Colonic mucosa (tissue), 4 donors: ENCODE results near the gene ITIH2. TPM values are rescaled to one million over a fixed set of nuclear protein-coding genes. Genes with fewer than 3 reads are reported as not detected.

ENCODE experiments used
- DNase-seq: peaks from one replicate; pipeline ENCODE4 v3.0.0-alpha.2; 2020
- H3K27ac ChIP-seq: fragments of 200-600 bp; one replicate; pipeline ENCODE4 v1.8.0; 2021
- H3K27me3 ChIP-seq: fragments of 200-600 bp; one replicate; pipeline ENCODE4 v1.8.0; 2021
- H3K36me3 ChIP-seq: fragments of 200-600 bp; one replicate; pipeline ENCODE4 v1.8.0; 2021
- H3K4me1 ChIP-seq: fragments of 200-600 bp; one replicate; pipeline ENCODE4 v1.8.0; 2021; ENCODE audit warnings: mild to moderate bottlenecking
- H3K4me3 ChIP-seq: fragments of 200-600 bp; one replicate; pipeline ENCODE4 v1.8.0; 2021
- H3K9ac ChIP-seq, 2 donors: one replicate each; pipeline ENCODE4 v1.7.0; 2013; ENCODE audit warnings: control low read depth in 2 of 2, low read depth in 2 of 2, low read length in 2 of 2
- H3K9me3 ChIP-seq: fragments of 200-600 bp; one replicate; pipeline ENCODE4 v1.8.0; 2021
- intact Hi-C: fragments of 100-400 bp; cut with DNase I; formaldehyde crosslinking; loops from one replicate; pipeline ENCODE4 v1.14.1; 2022
- total RNA-seq, 2 donors: library from RNA; stranded (reverse); fragmentation: NEBNext Ultra II Directional in 1 of 2; extraction: Animal tissue kit (Norgen Biotek cat#: 25700) in 1 of 2; gene quantifications; one replicate each; pipeline ENCODE4 v1.2.1, GENCODE V29; 2021
- TF ChIP-seq, protein P1 (sequence below): fragments of 200-600 bp; IDR thresholded peaks from one replicate; pipeline ENCODE4 v1.8.0; 2022; ENCODE audit warnings: antibody characterized with exemption, mild to moderate bottlenecking
- donor health status: healthy.
- donor health status: DM: no; HTN: no; CAD: no.
- donor health status: DM: no; HTN: no; CAD: no.

Gene ITIH2
- total RNA-seq, 2 donors from 2014 or later: 1.6 TPM; not detected in 1

DNA sequence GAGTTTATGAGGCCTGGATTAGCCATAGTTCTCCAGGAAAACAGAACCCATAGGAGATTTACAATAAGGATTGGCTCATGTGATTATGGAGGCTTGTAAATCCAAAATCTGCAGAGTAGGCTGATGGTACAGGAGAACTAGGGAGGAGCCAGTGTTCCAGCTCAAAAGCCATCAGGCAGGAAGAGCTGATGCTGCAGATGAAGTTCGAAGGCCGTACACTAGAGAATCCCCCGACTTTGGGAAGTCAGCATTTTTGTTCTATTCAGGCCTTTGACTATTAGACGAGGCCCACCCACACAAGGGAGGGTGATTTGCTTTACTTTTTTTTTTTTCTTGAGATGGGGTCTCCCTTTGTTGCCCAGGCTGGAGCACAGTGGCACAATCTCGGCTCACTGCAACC is 47.1 kb downstream of the ITIH2 start:
- intact Hi-C loops: loop anchor here (10.0 kb wide), 1 partner anchor 1555 kb away; no protein-coding TSS in a partner anchor
- no peaks in the 10 kb centered on the region for H3K36me3 ChIP-seq

DNA sequence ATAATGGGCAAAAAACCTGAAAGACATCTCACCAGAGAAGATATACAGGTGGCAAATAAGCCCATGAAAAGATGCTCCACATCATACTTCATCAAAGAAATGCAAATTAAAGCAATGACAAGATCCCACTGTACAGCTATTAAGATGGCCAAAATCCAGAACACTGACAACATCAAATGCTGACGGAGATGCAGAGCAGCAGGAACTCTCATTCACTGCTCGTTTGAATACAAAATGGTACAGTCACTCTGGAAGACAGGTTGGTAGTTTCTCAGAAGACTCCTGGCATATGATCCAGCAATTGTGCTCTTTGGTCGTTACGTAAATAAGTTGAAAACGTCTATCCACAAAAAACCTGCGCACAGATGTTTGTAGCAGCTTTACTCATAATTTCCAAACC is 49.1 kb downstream of the ITIH2 start:
- Histone ChIP-seq H3K9ac (no peak overlapping the region), H3K4me1 (no peaks in the 10 kb centered on the region), H3K4me3 (no peak overlapping the region), H3K27me3 (no peaks in the 10 kb centered on the region), H3K9me3 (no peaks in the 10 kb centered on the region), H3K36me3 (no peaks in the 10 kb centered on the region), H3K27ac (no peak overlapping the region)
- TF ChIP-seq, protein P1, sequence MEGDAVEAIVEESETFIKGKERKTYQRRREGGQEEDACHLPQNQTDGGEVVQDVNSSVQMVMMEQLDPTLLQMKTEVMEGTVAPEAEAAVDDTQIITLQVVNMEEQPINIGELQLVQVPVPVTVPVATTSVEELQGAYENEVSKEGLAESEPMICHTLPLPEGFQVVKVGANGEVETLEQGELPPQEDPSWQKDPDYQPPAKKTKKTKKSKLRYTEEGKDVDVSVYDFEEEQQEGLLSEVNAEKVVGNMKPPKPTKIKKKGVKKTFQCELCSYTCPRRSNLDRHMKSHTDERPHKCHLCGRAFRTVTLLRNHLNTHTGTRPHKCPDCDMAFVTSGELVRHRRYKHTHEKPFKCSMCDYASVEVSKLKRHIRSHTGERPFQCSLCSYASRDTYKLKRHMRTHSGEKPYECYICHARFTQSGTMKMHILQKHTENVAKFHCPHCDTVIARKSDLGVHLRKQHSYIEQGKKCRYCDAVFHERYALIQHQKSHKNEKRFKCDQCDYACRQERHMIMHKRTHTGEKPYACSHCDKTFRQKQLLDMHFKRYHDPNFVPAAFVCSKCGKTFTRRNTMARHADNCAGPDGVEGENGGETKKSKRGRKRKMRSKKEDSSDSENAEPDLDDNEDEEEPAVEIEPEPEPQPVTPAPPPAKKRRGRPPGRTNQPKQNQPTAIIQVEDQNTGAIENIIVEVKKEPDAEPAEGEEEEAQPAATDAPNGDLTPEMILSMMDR: no peak
- intact Hi-C loops: loop anchor here (10.0 kb wide), 1 partner anchor 1553 kb away; no protein-coding TSS in a partner anchor
- DNase-seq: no peak

More for the DNA sequence above, 47.1 kb downstream of the ITIH2 start:
- Histone ChIP-seq H3K27me3 (no peaks in the 10 kb centered on the region), H3K9me3 (no peaks in the 10 kb centered on the region), H3K4me1 (no peaks in the 10 kb centered on the region), H3K27ac (no peak overlapping the region), H3K4me3 (no peak overlapping the region), H3K9ac (no peak overlapping the region)
- TF ChIP-seq, protein P1: no peak
- DNase-seq: no peak

DNA sequence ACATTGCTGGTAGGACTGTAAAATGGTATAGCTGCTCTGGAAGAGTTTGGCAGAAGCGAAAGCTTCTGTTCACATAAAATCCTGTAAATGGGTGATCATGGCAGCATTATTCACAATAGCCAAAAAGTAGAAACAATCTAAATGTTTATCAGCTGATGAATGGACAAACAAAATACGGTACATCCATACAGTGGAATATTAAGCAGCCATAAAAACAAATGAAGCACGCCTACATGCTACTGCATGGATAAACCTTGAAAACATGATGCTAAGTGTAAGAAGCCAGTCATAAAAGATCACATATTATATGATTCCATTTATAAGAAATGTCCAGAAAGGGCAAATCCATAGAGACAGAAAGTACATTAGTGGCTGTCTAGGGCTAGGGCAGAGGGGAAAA is 52.0 kb downstream of the ITIH2 start:
- TF ChIP-seq, protein P1: no peak
- H3K9ac ChIP-seq: no peak overlapping the region
- no peaks in the 10 kb centered on the region for H3K4me1 ChIP-seq
- no peak overlapping the region for H3K4me3 ChIP-seq
- H3K27ac ChIP-seq: no peak overlapping the region
- H3K36me3 ChIP-seq: no peaks in the 10 kb centered on the region
- no peaks in the 10 kb centered on the region for H3K27me3 ChIP-seq
- intact Hi-C loops: loop anchor here (10.0 kb wide), 1 partner anchor 1550 kb away; no protein-coding TSS in a partner anchor
- H3K9me3 ChIP-seq: no peaks in the 10 kb centered on the region
- no peak for DNase-seq

DNA sequence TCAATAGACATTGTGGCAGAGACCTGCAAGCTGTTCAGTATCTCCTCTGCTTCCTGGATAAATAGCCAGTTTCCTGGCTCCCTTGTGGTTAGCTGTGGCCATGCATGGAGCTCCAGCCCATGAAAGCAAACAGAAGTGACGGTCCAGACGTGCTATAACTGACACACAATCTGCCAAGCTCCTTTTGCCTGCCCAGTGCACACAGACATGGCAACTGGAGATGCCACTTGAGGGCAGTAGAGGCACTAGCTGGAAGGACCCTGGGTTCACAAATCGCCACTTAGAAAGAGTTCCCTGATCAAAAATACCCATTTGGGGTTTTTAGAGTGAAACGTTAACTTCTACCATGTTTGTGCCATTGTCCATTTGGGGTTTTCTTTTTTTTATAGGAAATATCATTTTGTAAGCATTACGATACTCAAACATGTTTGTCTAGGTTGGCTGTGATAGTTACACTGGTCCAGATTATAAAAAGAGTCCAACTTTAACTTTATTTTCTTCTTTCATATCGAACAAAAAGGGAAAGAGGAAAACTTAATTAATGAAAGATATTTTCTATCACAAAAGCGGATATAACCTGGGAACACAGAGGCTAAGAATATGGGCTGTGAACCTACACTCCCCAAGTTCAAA is 53.4 kb downstream of the ITIH2 start:
- intact Hi-C loops: loop anchor here (10.0 kb wide), 1 partner anchor 1548 kb away; no protein-coding TSS in a partner anchor

DNA sequence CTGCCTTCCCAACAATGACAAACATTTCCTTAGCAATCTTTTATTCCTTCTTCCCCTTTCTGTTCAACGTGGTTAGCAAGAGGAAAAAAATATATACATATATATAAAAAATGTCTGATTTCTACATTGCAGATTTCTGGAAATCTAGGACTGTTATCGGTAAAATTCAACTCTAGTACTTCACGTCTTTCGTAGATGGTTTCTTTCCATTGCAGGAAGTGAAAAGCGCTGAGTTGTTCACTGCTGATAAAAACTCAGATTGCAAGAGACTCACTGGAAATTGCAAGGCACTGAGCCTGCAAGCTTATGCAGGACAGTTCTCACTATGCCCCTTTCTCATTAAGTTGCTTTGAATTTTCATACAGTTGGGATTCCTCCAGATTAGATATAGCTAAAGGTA is 60.8 kb downstream of the ITIH2 start:
- TF ChIP-seq, protein P1: no peak
- Histone ChIP-seq H3K27me3 (no peaks in the 10 kb centered on the region), H3K4me3 (no peak overlapping the region), H3K9ac (no peak overlapping the region), H3K36me3 (peaks cover 36% of the 10 kb centered on the region), H3K27ac (no peak overlapping the region), H3K4me1 (no peaks in the 10 kb centered on the region), H3K9me3 (no peaks in the 10 kb centered on the region)
- no peak for DNase-seq
- intact Hi-C loops: loop anchor here (10.0 kb wide), 1 partner anchor 51 kb away; the partner anchor contains the start of gene TAF3

More for the DNA sequence above, 53.4 kb downstream of the ITIH2 start:
- H3K27ac ChIP-seq: no peak overlapping the region
- TF ChIP-seq, protein P1: peak; percentile 36
- H3K36me3 ChIP-seq: no peaks in the 10 kb centered on the region
- DNase-seq: peak; percentile 37
- H3K4me1 ChIP-seq: no peaks in the 10 kb centered on the region
- no peak overlapping the region for H3K9ac ChIP-seq
- H3K9me3 ChIP-seq: no peaks in the 10 kb centered on the region
- H3K27me3 ChIP-seq: no peaks in the 10 kb centered on the region
- no peak overlapping the region for H3K4me3 ChIP-seq
